ENCODE measurements around the gene NSMCE1. TPM values are rescaled to one million over a fixed set of nuclear protein-coding genes. Genes with fewer than 3 reads are reported as not detected.

NSMCE1 gene
- total RNA-seq, 1 donor from 2014 or later, result 33.3 TPM

GRCh38 chr16:27220991-27221390, 47.6 kb downstream of the NSMCE1 start:
- peaks cover 13% of the 10 kb centered on the region for H3K4me1 Mint-ChIP-seq (ENCODE audit: unreplicated experiment)
- no peak overlapping the region for H3K27ac Mint-ChIP-seq
- no peak for DNase-seq (ENCODE audit: extremely low spot score, unreplicated experiment)
- no peak for TF ChIP-seq CTCF (conservative IDR thresholded peaks at IDR 0.05)
- H3K27me3 Mint-ChIP-seq, result no peaks in the 10 kb centered on the region
- no peaks in the 10 kb centered on the region for H3K36me3 Mint-ChIP-seq
- H3K9me3 Mint-ChIP-seq, result no peaks in the 10 kb centered on the region
- H3K4me3 Mint-ChIP-seq, result no peak overlapping the region

GRCh38 chr16:27220527-27220926, 48.0 kb downstream of the NSMCE1 start:
- peaks cover 9% of the 10 kb centered on the region for H3K4me1 Mint-ChIP-seq (ENCODE audit: unreplicated experiment)
- no peaks in the 10 kb centered on the region for H3K27me3 Mint-ChIP-seq
- no peak overlapping the region for H3K4me3 Mint-ChIP-seq
- H3K9me3 Mint-ChIP-seq, result no peaks in the 10 kb centered on the region
- H3K36me3 Mint-ChIP-seq, result no peaks in the 10 kb centered on the region
- H3K27ac Mint-ChIP-seq, result no peak overlapping the region
- no peak for TF ChIP-seq CTCF (conservative IDR thresholded peaks at IDR 0.05)
- no peak for DNase-seq (ENCODE audit: extremely low spot score, unreplicated experiment)

- Mint-ChIP-seq H3K27ac (no peak overlapping the region), H3K4me3 (no peak overlapping the region), H3K4me1 (ENCODE audit: unreplicated experiment) (peaks cover 9% of the 10 kb centered on the region), H3K27me3 (no peaks in the 10 kb centered on the region), H3K36me3 (no peaks in the 10 kb centered on the region), H3K9me3 (no peaks in the 10 kb centered on the region)
- no peak for TF ChIP-seq CTCF (conservative IDR thresholded peaks at IDR 0.05)
- no peak for DNase-seq (ENCODE audit: extremely low spot score, unreplicated experiment)
Observed at GRCh38 chr16:27220120-27220519, 48.5 kb downstream of the NSMCE1 start.

DNA sequence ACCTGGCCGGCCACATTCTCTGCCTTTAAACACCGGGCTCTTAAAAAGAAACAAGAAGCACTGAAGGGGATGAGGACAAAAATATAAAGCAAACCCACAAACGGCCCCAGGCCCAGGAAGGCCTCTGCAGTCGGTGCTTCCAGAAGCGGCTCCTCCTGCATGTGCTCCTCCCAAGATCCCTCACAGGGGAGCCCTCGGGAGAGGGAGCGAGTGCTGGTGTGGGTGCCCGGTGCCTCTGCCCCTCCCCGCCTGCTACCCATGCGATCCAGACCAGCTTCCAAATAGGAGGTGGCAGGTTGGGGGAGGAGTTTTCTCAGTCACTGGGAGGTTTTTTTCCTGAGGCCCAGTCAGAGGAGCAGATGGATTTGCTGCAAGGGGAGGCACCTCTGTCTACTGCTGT, 49.4 kb downstream of the NSMCE1 start:
- Mint-ChIP-seq H3K27me3 (no peaks in the 10 kb centered on the region), H3K4me1 (ENCODE audit: unreplicated experiment) (peaks cover 9% of the 10 kb centered on the region), H3K36me3 (peaks cover 3% of the 10 kb centered on the region), H3K27ac (no peak overlapping the region), H3K4me3 (no peak overlapping the region), H3K9me3 (no peaks in the 10 kb centered on the region)
- no peak for TF ChIP-seq CTCF (conservative IDR thresholded peaks at IDR 0.05)
- no peak for DNase-seq (ENCODE audit: extremely low spot score, unreplicated experiment)

DNA sequence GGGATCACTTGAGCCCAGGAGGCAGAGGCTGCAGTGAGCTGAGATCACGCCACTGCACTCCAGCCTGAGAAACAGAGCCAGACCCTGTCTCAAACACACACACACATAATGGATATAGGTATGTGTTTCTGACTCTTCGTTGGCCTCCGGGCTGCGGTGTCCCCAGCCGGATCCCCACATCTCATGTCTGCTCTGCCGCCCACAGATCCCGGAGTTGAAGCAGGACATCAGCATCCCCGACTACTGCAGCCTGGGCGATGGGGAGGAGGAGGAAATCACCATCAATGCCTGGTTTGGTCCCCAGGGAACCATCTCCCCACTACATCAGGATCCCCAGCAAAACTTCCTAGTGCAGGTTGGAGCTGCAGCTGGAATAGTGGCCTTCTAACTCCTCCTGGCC, 49.8 kb downstream of the NSMCE1 start:
- no peaks in the 10 kb centered on the region for H3K27me3 Mint-ChIP-seq
- peaks cover 9% of the 10 kb centered on the region for H3K4me1 Mint-ChIP-seq (ENCODE audit: unreplicated experiment)
- no peak overlapping the region for H3K27ac Mint-ChIP-seq
- no peak for TF ChIP-seq CTCF (conservative IDR thresholded peaks at IDR 0.05)
- peaks cover 3% of the 10 kb centered on the region for H3K36me3 Mint-ChIP-seq
- DNase-seq (ENCODE audit: extremely low spot score, unreplicated experiment), result no peak
- H3K4me3 Mint-ChIP-seq, result no peak overlapping the region
- H3K9me3 Mint-ChIP-seq, result no peaks in the 10 kb centered on the region

DNA sequence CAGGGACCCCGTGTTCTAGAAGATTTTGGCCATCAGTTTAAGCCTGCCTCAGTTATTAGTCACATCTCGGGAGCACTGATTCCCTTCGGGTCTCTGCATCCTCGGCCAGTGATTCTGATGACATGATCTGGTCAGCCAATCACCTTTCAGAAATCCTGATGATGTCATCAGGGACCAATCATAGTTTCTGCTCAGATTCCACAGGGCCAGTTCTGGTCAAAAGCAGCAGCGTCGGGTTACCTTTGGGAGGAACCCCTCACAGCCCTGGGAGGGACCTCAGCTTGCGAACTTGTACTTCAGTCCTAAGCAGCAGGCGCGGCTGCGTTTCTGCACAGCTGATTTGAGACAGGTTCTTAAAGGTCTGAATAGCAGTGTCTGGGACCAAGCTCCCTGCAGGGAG, 51.3 kb downstream of the NSMCE1 start:
- no peak for DNase-seq (ENCODE audit: extremely low spot score, unreplicated experiment)
- peaks cover 5% of the 10 kb centered on the region for H3K4me1 Mint-ChIP-seq (ENCODE audit: unreplicated experiment)
- no peak overlapping the region for H3K27ac Mint-ChIP-seq
- no peak for TF ChIP-seq CTCF (conservative IDR thresholded peaks at IDR 0.05)
- H3K4me3 Mint-ChIP-seq, result no peak overlapping the region
- H3K27me3 Mint-ChIP-seq, result no peaks in the 10 kb centered on the region
- no peaks in the 10 kb centered on the region for H3K9me3 Mint-ChIP-seq
- peaks cover 3% of the 10 kb centered on the region for H3K36me3 Mint-ChIP-seq
